CD4-positive, alpha-beta T cell (primary cell): ENCODE results near the gene SOST. TPM values are rescaled to one million over a fixed set of nuclear protein-coding genes. Genes with fewer than 3 reads are reported as not detected.

ENCODE experiments used
- ATAC-seq: fragments of 200-7000 bp; cut with Tn5 transposase; one replicate; pipeline ENCODE4 v1.10.0; 2022; ENCODE audit warnings: mild to moderate bottlenecking; ENCODE audit not compliant: poor library complexity
- CTCF ChIA-PET: fragments of 350-600 bp; sonication (Branson Sonifier 250); formaldehyde crosslinking; loops from one replicate; lab custom pipeline; 2021; ENCODE audit warnings: antibody characterized with exemption, inconsistent platforms; lab: Charles Lee
- POLR2A ChIA-PET: fragments of 350-600 bp; sonication (Branson Sonifier 250); formaldehyde crosslinking; loops from one replicate; lab custom pipeline; 2021; ENCODE audit warnings: antibody characterized with exemption, inconsistent platforms; lab: Charles Lee
- DNase-seq, 14 experiments: peaks; one replicate each; pipeline ENCODE4 v3.0.0-alpha.2; 2013 to 2020; ENCODE audit warnings: mixed read lengths in 2 of 14
- H3K27ac ChIP-seq, 2 donors: one replicate each; pipeline versions ENCODE4 v1.5.1 to v1.7.0; 2013; ENCODE audit warnings: low read length in 2 of 2, low read depth in 1 of 2, mild to moderate bottlenecking in 1 of 2
- H3K27me3 ChIP-seq, 2 experiments: 1 replicate in 1 of 2; 2 replicates in 1 of 2; pipeline versions ENCODE4 v1.6.1 to v1.7.0; 2013; ENCODE audit warnings: low read length in 2 of 2, control low read depth in 1 of 2, mild to moderate bottlenecking in 1 of 2, moderate library complexity in 1 of 2; ENCODE audit not compliant: insufficient read depth in 2 of 2, control insufficient read depth in 1 of 2
- H3K36me3 ChIP-seq: one replicate; pipeline ENCODE4 v1.6.1; 2013; ENCODE audit warnings: low read length, control low read depth; ENCODE audit not compliant: insufficient read depth
- H3K4me1 ChIP-seq: one replicate; pipeline ENCODE4 v1.6.1; 2013; ENCODE audit warnings: low read length, control low read depth; ENCODE audit not compliant: insufficient read depth
- H3K4me3 ChIP-seq: one replicate; pipeline ENCODE4 v1.5.1; 2013; ENCODE audit warnings: mild to moderate bottlenecking, low read length, moderate library complexity
- H3K9me3 ChIP-seq, 2 experiments: 1 replicate in 1 of 2; 2 replicates in 1 of 2; pipeline versions ENCODE4 v1.6.1 to v1.7.0; 2013; ENCODE audit warnings: low read length in 2 of 2, mild to moderate bottlenecking in 2 of 2, control low read depth in 1 of 2, moderate library complexity in 1 of 2; ENCODE audit not compliant: control insufficient read depth in 1 of 2, insufficient read depth in 1 of 2
- H3K27ac Mint-ChIP-seq: one replicate; pipeline ENCODE4 v1.8.0; 2020; ENCODE audit warnings: mixed read lengths
- H3K27me3 Mint-ChIP-seq: one replicate; pipeline ENCODE4 v1.8.0; 2021; ENCODE audit warnings: mixed read lengths
- H3K36me3 Mint-ChIP-seq: one replicate; pipeline ENCODE4 v1.8.0; 2021; ENCODE audit warnings: low read depth, mixed read lengths
- H3K4me1 Mint-ChIP-seq: one replicate; pipeline ENCODE4 v1.8.0; 2021; ENCODE audit warnings: low read depth, mixed read lengths
- H3K4me3 Mint-ChIP-seq: one replicate; pipeline ENCODE4 v1.8.0; 2020; ENCODE audit warnings: mild to moderate bottlenecking, mixed read lengths
- H3K9me3 Mint-ChIP-seq: one replicate; pipeline ENCODE4 v1.8.0; 2020; ENCODE audit warnings: mixed read lengths
- intact Hi-C, 2 experiments: fragments of 100-400 bp; cut with DNase I in 1 of 2; cut with micrococcal nuclease in 1 of 2; formaldehyde crosslinking; loops; one replicate each; pipeline versions ENCODE4 v1.15.1 to v1.9.0; 2023 to 2025; cut with DNase I, micrococcal nuclease
- total RNA-seq, 174 experiments: library from RNA in 2 of 174; stranded (reverse) in 2 of 174; gene quantifications; one replicate each; pipeline ENCODE4 v1.2.3 and lab custom pipeline; 2021 to 2026
- TF ChIP-seq, protein P1 (sequence below): fragments of 200-600 bp; IDR thresholded peaks from one replicate; pipeline ENCODE4 v1.8.0; 2022; ENCODE audit warnings: antibody characterized with exemption, mild to moderate bottlenecking

The SOST gene
- total RNA-seq, 2 experiments from 2014 or later, result not detected

DNA sequence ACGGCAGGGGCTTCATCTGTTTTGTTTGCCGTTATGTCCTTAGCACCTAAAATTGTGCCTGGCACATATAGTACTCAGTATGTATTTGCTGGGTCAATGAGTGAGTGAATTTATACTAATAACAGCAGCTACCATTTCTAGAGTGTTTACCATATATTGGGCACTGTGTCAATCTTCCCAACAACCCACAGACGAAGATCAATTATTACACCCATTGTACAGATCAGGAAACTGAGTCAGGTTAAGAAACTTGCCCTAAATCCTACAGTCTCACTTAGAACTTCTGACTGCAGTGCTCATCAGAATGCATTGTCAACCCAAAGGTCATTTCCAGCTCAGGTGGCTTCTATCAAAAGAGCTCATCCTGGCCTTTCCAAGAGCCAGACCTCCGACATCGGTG lies 52.4 kb downstream of the SOST start:
- peaks cover 4% of the 10 kb centered on the region for H3K4me1 ChIP-seq
- peaks cover 4 to 12% of the 10 kb centered on the region in 2 experiments for H3K27me3 ChIP-seq
- no peak overlapping the region for H3K27ac ChIP-seq
- Mint-ChIP-seq H3K27ac (no peak overlapping the region), H3K36me3 (no peaks in the 10 kb centered on the region), H3K9me3 (no peaks in the 10 kb centered on the region), H3K27me3 (peaks cover 39% of the 10 kb centered on the region), H3K4me3 (no peak overlapping the region), H3K4me1 (peaks cover 3% of the 10 kb centered on the region)
- POLR2A ChIA-PET, result no interaction called here
- CTCF ChIA-PET, result no interaction called here
- H3K36me3 ChIP-seq, result no peaks in the 10 kb centered on the region
- DNase-seq (no peak), ATAC-seq (no peak)
- H3K4me3 ChIP-seq, result no peak overlapping the region
- TF ChIP-seq, protein P1, sequence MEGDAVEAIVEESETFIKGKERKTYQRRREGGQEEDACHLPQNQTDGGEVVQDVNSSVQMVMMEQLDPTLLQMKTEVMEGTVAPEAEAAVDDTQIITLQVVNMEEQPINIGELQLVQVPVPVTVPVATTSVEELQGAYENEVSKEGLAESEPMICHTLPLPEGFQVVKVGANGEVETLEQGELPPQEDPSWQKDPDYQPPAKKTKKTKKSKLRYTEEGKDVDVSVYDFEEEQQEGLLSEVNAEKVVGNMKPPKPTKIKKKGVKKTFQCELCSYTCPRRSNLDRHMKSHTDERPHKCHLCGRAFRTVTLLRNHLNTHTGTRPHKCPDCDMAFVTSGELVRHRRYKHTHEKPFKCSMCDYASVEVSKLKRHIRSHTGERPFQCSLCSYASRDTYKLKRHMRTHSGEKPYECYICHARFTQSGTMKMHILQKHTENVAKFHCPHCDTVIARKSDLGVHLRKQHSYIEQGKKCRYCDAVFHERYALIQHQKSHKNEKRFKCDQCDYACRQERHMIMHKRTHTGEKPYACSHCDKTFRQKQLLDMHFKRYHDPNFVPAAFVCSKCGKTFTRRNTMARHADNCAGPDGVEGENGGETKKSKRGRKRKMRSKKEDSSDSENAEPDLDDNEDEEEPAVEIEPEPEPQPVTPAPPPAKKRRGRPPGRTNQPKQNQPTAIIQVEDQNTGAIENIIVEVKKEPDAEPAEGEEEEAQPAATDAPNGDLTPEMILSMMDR, result no peak
- no peaks in the 10 kb centered on the region for H3K9me3 ChIP-seq
- intact Hi-C loops, result no loop called here

Other genes with a start within 250 kb of the SOST start
- gene ETV4, start 212.5 kb downstream of the SOST start, total RNA-seq, result not detected
- gene MEOX1, start 96.9 kb downstream of the SOST start, total RNA-seq, result under 1 TPM; 0.41 to 0.50 TPM
- 10 to 100 TPM; 10.6 to 12.6 TPM for gene DUSP3, start 20.2 kb upstream of the SOST start, total RNA-seq
- gene CFAP97D1, start 21.6 kb upstream of the SOST start, total RNA-seq, result not detected
- under 1 TPM in 1 of 2 experiments, not detected in 1; 0.14 TPM for gene MPP3, start 74.4 kb upstream of the SOST start, total RNA-seq
- not detected for gene CD300LG, start 88.4 kb upstream of the SOST start, total RNA-seq
- gene MPP2, start 148.7 kb upstream of the SOST start, total RNA-seq, result 1 to 10 TPM; 3.5 to 4.0 TPM
- gene PPY, start 183.7 kb upstream of the SOST start, total RNA-seq, result not detected
- gene PYY, start 195.1 kb upstream of the SOST start, total RNA-seq, result not detected
- under 1 TPM; 0.14 to 0.56 TPM for gene NAGS, start 245.8 kb upstream of the SOST start, total RNA-seq